WTC11 (cell line): ENCODE results near the gene TOMM7.

Source experiments
- ATF3 ChIP-seq: sonication (generic); formaldehyde crosslinking; conservative IDR thresholded peaks from 2 replicates; pipeline ENCODE4 v1.8.1; 2022; ENCODE audit warnings: mild to moderate bottlenecking, missing genetic modification reagents
- EMX1 ChIP-seq: fragments of 250-450 bp; sonication (Bioruptor Pico); IDR thresholded peaks from 2 replicates; pipeline ENCODE4 v1.8.0; 2021; ENCODE audit warnings: mild to moderate bottlenecking
- ESRRA ChIP-seq: sonication (generic); formaldehyde crosslinking; IDR thresholded peaks from 2 replicates; pipeline ENCODE4 v1.8.1; 2022; ENCODE audit warnings: mild to moderate bottlenecking, missing genetic modification reagents, borderline replicate concordance
- FOXJ3 ChIP-seq: sonication (generic); formaldehyde crosslinking; IDR thresholded peaks from 2 replicates; pipeline ENCODE4 v1.9.0; 2021; ENCODE audit warnings: missing genetic modification reagents, mild to moderate bottlenecking, borderline replicate concordance
- NR3C1 ChIP-seq: sonication (generic); formaldehyde crosslinking; conservative IDR thresholded peaks from 2 replicates; pipeline ENCODE4 v1.8.1; 2023; ENCODE audit warnings: low read depth, mild to moderate bottlenecking, missing genetic modification reagents
- TEAD1 ChIP-seq: sonication (generic); formaldehyde crosslinking; IDR thresholded peaks from 2 replicates; pipeline ENCODE4 v1.8.0; 2022; ENCODE audit warnings: mild to moderate bottlenecking, missing genetic modification reagents
- TP53 ChIP-seq: sonication (generic); formaldehyde crosslinking; IDR thresholded peaks from 2 replicates; pipeline ENCODE4 v1.8.1; 2023; ENCODE audit warnings: mild to moderate bottlenecking, missing genetic modification reagents
- ZBTB43 ChIP-seq: sonication (generic); formaldehyde crosslinking; IDR thresholded peaks from 2 replicates; pipeline ENCODE4 v1.8.1; 2023; ENCODE audit warnings: mild to moderate bottlenecking, missing genetic modification reagents
- ZNF263 ChIP-seq: sonication (generic); formaldehyde crosslinking; IDR thresholded peaks from 2 replicates; pipeline ENCODE4 v1.8.1; 2022; ENCODE audit warnings: low read depth, mild to moderate bottlenecking, moderate library complexity, missing genetic modification reagents
- TF ChIP-seq, protein P1 (sequence below): fragments of 200-600 bp; IDR thresholded peaks from 2 replicates; pipeline ENCODE4 v1.8.0; 2022; ENCODE audit warnings: antibody characterized with exemption
- TF ChIP-seq, protein P2 (sequence below): fragments of 250-450 bp; sonication (Bioruptor Pico); IDR thresholded peaks from 2 replicates; pipeline ENCODE4 v1.9.0; 2021; ENCODE audit warnings: mild to moderate bottlenecking

DNA sequence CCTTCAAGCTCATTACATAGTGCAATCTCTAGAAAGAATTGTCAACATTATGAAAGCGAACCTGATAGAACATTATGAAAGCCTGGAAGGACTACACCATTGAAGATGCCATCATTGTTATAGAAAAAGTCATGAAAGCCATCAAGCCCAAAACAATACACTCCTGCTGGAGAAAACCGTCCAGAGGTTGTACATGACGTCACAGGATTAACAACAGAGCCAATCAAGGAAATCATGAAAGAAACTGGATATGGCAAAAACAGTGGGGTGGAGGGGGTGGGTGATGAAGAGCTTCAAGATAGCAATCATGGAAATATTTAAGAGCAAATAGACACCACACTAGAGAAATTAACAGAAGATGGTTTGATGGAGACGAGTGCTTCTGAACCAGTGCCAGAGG is 45.7 kb downstream of the TOMM7 start:
- no peak for TF ChIP-seq TP53 (CRISPR knock-in tag)
- TF ChIP-seq, protein P1, sequence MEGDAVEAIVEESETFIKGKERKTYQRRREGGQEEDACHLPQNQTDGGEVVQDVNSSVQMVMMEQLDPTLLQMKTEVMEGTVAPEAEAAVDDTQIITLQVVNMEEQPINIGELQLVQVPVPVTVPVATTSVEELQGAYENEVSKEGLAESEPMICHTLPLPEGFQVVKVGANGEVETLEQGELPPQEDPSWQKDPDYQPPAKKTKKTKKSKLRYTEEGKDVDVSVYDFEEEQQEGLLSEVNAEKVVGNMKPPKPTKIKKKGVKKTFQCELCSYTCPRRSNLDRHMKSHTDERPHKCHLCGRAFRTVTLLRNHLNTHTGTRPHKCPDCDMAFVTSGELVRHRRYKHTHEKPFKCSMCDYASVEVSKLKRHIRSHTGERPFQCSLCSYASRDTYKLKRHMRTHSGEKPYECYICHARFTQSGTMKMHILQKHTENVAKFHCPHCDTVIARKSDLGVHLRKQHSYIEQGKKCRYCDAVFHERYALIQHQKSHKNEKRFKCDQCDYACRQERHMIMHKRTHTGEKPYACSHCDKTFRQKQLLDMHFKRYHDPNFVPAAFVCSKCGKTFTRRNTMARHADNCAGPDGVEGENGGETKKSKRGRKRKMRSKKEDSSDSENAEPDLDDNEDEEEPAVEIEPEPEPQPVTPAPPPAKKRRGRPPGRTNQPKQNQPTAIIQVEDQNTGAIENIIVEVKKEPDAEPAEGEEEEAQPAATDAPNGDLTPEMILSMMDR: no peak
- no peak for TF ChIP-seq TEAD1 (CRISPR knock-in tag)
- no peak for TF ChIP-seq NR3C1 (CRISPR knock-in tag)
- TF ChIP-seq ESRRA (CRISPR knock-in tag): no peak
- TF ChIP-seq FOXJ3 (CRISPR knock-in tag): no peak
- TF ChIP-seq ATF3 (CRISPR knock-in tag): no peak
- TF ChIP-seq ZNF263 (CRISPR knock-in tag): no peak
- no peak for TF ChIP-seq EMX1 (CRISPR knock-in tag)
- TF ChIP-seq ZBTB43 (CRISPR knock-in tag): no peak
- TF ChIP-seq, protein P2, sequence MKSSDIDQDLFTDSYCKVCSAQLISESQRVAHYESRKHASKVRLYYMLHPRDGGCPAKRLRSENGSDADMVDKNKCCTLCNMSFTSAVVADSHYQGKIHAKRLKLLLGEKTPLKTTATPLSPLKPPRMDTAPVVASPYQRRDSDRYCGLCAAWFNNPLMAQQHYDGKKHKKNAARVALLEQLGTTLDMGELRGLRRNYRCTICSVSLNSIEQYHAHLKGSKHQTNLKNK (CRISPR knock-in tag): no peak
